Kidney tubule cell (primary cell): Measurements from ENCODE around the gene PCDHA7.
"Not testable (repeated sequence)": the region's sequence is repeated elsewhere in the genome, so short reads cannot be mapped to it uniquely, and the experiment has no call there.

ENCODE experiments used
- DNase-seq: peaks from one replicate; pipeline ENCODE4 v3.0.0-alpha.2; 2018; ENCODE audit warnings: low spot score

PCDHA7 gene, protein sequence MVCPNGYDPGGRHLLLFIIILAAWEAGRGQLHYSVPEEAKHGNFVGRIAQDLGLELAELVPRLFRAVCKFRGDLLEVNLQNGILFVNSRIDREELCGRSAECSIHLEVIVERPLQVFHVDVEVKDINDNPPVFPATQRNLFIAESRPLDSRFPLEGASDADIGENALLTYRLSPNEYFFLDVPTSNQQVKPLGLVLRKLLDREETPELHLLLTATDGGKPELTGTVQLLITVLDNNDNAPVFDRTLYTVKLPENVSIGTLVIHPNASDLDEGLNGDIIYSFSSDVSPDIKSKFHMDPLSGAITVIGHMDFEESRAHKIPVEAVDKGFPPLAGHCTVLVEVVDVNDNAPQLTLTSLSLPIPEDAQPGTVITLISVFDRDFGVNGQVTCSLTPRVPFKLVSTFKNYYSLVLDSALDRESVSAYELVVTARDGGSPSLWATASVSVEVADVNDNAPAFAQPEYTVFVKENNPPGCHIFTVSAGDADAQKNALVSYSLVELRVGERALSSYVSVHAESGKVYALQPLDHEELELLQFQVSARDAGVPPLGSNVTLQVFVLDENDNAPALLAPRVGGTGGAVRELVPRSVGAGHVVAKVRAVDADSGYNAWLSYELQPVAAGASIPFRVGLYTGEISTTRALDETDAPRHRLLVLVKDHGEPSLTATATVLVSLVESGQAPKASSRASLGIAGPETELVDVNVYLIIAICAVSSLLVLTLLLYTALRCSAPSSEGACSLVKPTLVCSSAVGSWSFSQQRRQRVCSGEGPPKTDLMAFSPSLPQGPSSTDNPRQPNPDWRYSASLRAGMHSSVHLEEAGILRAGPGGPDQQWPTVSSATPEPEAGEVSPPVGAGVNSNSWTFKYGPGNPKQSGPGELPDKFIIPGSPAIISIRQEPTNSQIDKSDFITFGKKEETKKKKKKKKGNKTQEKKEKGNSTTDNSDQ

DNA sequence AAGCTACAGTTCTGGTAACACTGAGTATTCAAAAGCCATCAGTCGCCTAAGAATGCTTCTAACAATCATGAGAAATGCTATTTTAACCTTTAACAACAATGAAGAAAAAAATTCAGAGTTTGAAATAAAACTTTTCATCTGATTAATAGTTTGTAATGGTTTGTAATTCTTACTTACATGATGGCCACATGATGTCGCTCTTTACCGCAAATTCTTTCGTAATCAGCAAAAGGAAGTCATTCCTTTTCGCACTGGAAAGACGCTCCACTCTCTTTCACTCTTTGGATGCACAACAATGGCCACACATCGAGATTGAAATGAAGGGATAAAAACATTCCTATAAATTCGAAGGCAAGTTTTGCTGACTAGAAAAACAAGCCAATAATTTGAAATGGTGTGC, at the start of gene PCDHA7:
Gene PCDHA7, plus strand, starts transcription at position 277 of the 400 bp plus-strand sequence. Its CDS starts 115 bp downstream, at position 392.
- DNase-seq: peak; percentile 28

DNA sequence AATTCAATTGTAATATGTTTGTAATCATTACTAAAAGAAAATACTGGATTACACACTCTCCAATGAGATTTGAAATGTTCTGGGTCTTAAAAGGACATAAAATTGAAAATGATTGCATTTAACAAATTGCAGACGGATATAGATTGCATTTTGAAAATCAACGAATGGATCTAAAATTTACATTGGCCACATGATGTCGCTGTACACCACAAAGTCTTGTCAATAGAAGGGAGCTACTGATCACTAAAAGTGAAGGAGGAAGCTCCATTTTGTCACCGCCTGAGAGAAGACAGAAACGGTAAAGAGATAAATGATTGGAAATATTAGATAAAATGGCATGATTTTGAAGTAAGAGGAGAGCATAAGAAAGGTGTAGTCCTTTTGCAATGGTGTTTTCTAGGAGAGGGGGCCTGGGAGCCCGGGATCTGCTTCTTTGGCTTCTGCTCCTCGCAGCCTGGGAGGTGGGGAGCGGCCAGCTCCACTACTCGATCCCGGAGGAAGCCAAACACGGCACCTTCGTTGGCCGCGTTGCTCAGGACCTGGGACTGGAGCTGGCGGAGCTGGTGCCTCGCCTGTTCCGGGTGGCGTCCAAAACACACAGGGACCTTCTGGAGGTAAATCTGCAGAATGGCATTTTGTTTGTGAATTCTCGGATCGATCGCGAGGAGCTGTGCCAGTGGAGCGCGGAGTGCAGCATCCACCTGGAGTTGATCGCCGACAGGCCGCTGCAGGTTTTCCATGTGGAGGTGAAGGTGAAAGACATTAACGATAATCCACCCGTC, 48.0 kb upstream of the PCDHA7 start, which contains the start of gene PCDHA1:
Gene PCDHA1, plus strand, starts transcription at position 236 of the 782 bp plus-strand sequence.
- DNase-seq: peak; percentile 21

DNA sequence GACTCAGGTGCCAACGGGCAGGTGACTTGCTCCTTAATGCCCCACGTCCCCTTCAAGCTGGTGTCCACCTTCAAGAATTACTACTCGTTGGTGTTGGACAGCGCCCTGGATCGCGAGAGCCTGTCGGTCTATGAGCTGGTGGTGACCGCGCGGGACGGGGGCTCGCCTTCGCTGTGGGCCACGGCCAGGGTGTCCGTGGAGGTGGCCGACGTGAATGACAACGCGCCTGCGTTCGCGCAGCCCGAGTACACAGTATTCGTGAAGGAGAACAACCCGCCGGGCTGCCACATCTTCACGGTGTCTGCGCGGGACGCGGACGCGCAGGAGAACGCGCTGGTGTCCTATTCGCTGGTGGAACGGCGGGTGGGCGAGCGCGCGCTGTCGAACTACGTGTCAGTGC, 46.6 kb upstream of the PCDHA7 start:
- DNase-seq: not testable (repeated sequence)

DNA sequence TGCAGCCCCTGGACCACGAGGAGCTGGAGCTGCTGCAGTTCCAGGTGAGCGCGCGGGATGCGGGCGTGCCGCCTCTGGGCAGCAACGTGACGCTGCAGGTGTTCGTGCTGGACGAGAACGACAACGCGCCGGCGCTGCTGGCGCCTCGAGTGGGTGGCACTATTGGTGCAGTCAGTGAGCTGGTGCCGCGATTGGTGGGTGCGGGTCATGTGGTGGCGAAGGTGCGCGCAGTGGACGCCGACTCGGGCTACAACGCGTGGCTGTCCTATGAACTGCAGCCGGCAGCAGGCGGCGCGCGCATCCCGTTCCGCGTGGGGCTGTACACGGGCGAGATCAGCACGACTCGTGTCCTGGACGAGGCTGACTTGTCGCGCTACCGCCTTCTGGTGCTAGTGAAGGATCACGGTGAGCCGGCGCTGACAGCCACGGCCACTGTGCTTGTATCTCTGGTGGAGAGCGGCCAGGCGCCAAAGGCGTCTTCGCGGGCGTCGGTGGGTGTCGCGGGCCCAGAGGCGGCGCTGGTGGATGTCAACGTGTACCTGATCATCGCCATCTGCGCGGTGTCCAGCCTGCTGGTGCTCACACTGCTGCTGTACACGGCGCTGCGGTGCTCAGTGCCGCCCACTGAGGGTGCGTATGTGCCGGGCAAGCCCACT, 46.1 kb upstream of the PCDHA7 start:
- not testable (repeated sequence) for DNase-seq

DNA sequence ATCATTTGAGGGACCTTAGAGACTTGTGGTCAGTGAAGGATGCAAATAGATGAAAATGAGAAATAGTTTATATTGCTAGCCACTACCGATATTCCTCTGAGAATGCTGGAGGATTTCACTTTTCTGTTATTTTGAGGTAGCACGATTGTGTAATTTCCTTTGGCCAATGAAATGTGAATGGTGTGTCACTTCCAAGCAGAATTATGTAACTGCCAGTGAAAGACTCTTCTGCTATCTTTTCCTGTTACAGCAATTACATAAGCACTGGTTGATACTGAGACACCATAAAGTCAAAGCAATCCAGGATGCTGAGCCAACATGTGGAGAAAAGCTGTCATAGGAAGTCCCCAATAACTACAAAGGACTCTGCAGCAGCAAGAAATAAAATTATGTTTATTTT, 43.0 kb upstream of the PCDHA7 start:
- no peak for DNase-seq

DNA sequence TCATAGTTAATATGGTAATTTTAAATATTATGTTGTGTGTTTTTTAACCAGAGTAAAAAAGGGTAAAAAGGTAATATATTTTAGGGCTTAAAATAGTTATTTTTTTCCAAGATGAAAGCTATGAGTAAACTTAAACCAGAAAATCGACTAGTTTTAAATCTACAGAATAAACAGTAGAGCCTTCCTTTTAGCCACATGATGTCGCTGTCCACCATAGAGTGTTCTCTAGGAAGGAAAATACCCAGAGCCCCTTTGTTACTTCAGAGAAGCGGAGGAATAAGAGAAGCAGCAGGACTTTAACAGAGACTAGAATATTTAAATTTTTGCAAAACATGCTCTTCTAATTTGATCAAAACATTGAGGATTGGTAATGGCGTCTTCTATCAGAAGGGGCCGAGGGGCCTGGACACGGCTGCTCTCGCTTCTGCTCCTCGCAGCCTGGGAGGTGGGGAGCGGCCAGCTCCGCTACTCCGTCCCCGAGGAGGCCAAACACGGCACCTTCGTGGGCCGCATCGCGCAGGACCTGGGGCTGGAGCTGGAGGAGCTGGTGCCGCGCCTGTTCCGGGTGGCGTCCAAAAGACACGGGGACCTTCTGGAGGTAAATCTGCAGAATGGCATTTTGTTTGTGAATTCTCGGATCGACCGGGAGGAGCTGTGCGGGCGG, 39.3 kb upstream of the PCDHA7 start, which contains the start of gene PCDHA2:
Gene PCDHA2, plus strand, starts transcription at position 258 of the 664 bp plus-strand sequence.
- DNase-seq: peak; percentile 18

DNA sequence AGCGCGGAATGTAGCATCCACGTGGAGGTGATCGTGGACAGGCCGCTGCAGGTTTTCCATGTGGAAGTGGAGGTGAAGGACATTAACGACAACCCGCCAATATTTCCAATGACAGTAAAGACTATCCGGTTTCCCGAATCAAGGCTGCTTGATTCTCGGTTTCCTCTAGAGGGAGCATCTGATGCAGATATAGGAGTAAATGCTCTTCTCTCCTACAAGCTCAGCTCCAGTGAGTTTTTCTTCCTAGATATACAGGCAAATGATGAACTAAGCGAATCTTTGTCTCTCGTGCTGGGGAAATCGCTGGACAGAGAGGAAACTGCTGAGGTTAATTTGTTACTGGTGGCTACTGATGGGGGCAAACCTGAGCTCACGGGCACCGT, 38.8 kb upstream of the PCDHA7 start:
- DNase-seq: peak; percentile 27

DNA sequence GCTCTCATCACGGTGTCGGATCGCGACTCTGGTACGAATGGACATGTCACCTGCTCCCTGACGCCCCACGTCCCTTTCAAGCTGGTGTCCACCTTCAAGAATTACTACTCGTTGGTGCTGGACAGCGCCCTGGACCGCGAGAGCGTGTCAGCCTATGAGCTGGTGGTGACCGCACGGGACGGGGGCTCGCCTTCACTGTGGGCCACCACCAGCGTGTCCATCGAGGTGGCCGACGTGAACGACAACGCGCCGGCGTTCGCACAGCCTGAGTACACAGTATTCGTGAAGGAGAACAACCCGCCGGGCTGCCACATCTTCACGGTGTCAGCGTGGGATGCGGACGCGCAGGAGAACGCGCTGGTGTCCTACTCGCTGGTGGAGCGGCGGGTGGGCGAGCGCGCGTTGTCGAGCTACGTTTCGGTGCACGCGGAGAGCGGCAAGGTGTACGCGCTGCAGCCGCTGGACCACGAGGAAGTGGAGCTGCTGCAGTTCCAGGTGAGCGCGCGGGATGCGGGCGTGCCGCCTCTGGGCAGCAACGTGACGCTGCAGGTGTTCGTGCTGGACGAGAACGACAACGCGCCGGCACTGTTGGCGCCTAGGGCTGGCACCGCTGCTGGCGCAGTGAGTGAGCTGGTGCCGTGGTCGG, 37.9 kb upstream of the PCDHA7 start:
- DNase-seq: not testable (repeated sequence)

DNA sequence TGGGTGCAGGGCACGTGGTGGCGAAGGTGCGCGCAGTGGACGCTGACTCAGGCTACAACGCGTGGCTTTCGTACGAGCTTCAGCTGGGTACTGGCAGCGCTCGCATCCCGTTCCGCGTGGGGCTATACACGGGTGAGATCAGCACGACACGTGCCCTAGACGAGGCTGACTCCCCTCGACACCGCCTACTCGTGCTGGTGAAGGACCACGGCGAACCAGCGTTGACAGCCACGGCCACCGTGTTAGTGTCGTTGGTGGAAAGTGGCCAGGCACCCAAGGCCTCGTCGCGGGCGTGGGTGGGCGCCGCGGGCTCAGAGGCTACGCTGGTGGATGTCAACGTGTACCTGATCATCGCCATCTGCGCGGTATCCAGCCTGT, 37.4 kb upstream of the PCDHA7 start:
- DNase-seq: no peak

DNA sequence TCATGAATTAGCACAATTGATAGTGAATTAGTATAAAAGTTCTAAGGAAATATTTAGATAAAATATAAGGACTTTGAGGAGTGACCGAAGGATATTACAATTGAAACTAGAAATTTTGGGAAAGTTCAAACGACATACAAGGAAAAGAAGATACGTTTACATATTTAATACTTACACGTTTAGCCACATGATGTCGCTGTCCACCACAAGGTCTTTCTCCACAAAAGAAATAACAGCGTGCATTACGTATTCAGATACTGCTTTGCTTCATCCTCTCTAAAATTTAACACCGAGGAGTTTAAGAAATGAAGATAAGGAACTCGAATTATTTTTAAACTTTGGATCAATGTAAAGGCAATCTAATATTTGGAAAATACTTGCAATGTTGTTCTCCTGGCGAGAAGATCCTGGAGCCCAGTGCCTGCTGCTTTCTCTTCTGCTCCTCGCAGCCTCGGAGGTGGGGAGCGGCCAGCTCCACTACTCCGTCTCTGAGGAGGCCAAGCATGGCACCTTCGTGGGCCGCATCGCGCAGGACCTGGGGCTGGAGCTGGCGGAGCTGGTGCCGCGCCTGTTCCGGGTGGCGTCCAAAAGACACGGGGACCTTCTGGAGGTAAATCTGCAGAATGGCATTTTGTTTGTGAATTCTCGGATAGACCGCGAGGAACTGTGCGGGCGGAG, 33.1 kb upstream of the PCDHA7 start, which contains the start of gene PCDHA3:
Gene PCDHA3, plus strand, starts transcription at position 242 of the 678 bp plus-strand sequence.
- peak; percentile 41 for DNase-seq

DNA sequence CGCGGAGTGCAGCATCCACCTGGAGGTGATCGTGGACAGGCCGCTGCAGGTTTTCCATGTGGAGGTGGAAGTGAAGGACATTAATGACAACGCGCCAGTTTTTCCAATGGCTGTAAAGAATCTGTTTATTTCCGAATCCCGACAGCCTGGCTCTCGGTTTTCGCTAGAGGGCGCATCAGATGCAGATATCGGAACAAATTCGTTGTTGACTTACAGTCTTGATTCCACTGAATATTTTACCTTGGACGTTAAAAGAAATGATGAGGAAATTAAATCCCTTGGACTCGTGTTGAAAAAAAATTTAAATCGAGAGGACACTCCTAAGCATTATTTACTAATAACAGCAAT, 32.6 kb upstream of the PCDHA7 start:
- DNase-seq: peak; percentile 12

DNA sequence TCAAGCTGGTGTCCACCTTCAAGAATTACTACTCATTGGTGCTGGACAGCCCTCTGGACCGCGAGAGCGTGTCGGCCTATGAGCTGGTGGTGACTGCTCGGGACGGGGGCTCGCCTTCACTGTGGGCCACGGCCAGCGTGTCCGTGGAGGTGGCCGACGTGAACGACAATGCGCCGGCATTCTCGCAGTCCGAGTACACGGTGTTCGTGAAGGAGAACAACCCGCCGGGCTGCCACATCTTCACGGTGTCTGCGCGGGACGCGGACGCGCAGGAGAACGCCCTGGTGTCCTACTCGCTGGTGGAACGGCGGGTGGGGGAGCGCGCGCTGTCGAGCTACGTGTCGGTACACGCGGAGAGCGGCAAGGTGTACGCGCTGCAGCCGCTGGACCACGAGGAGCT, 31.7 kb upstream of the PCDHA7 start:
- DNase-seq: not testable (repeated sequence)

DNA sequence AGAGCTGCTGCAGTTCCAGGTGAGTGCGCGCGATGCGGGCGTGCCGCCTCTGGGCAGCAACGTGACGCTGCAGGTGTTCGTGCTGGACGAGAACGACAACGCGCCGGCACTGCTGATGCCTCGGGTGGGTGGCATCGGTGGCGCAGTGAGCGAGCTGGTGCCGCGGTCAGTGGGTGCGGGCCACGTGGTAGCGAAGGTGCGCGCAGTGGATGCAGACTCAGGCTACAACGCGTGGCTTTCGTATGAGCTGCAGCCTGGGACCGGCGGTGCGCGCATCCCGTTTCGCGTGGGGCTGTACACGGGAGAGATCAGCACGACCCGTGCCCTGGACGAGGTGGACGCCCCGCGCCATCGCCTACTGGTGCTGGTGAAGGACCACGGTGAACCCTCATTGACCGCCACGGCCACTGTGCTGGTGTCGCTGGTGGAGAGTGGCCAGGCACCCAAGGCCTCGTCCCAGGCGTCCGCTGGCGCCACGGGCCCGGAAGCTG, 31.2 kb upstream of the PCDHA7 start:
- no peak for DNase-seq

DNA sequence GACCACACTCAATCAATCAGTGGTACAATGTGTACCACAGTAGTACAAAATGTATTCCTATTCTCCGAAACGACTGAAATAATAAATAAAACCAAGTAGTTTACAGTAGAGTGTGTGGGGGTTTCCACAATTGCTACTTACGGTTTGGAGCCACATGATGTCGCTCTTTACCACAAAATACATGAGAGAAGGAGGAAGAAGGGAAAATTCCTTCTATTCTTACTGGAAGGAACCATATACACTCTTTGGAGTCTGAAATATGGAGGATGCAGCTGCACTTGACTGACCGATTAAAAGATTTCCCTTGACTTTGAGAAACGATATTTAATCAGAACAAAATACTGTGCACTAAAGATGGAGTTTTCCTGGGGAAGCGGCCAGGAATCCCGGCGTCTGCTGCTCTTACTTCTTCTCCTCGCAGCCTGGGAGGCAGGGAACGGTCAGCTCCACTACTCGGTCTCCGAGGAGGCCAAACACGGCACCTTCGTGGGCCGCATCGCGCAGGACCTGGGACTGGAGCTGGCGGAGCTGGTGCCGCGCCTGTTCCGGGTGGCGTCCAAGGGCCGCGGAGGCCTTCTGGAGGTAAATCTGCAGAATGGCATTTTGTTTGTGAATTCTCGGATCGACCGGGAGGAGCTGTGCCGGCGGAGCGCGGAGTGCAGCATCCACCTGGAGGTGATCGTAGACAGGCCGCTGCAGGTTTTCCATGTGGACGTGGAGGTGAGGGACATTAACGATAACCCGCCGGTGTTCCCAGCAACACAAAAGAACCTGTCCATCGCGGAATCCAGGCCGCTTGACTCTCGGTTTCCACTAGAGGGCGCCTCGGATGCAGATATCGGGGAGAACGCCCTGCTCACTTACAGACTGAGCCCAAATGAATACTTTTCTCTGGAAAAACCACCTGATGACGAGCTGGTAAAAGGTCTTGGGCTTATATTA, 27.0 kb upstream of the PCDHA7 start, which contains the start of gene PCDHA4:
Gene PCDHA4, plus strand, starts transcription at position 235 of the 942 bp plus-strand sequence.
- DNase-seq: peak; percentile 53

DNA sequence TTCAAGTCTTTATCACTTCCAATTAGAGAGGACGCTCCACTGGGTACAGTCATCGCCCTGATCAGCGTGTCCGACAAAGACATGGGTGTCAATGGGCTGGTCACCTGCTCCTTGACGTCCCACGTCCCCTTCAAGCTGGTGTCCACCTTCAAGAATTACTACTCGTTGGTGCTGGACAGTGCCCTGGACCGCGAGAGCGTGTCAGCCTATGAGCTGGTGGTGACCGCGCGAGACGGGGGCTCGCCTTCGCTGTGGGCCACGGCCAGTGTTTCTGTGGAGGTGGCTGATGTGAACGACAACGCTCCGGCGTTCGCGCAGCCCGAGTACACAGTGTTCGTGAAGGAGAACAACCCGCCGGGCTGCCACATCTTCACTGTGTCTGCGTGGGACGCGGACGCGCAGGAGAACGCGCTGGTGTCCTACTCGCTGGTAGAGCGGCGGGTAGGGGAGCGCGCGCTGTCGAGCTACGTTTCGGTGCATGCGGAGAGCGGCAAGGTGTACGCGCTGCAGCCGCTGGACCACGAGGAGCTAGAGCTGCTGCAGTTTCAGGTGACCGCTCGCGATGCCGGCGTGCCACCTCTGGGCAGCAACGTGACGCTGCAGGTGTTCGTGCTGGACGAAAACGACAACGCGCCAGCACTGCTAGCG, 25.7 kb upstream of the PCDHA7 start:
- not testable (repeated sequence) for DNase-seq

DNA sequence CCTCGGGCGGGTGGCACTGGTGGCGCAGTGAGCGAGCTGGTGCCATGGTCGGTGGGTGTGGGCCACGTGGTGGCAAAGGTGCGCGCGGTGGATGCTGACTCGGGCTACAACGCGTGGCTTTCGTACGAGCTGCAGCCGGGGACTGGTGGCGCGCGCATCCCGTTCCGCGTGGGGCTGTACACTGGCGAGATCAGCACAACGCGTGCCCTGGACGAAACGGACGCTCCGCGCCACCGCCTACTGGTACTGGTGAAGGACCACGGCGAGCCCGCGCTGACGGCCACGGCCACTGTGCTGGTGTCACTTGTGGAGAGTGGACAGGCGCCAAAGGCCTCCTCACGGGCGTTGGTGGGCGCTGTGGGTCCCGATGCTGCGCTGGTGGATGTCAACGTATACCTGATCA, 25.2 kb upstream of the PCDHA7 start:
- no peak for DNase-seq

DNA sequence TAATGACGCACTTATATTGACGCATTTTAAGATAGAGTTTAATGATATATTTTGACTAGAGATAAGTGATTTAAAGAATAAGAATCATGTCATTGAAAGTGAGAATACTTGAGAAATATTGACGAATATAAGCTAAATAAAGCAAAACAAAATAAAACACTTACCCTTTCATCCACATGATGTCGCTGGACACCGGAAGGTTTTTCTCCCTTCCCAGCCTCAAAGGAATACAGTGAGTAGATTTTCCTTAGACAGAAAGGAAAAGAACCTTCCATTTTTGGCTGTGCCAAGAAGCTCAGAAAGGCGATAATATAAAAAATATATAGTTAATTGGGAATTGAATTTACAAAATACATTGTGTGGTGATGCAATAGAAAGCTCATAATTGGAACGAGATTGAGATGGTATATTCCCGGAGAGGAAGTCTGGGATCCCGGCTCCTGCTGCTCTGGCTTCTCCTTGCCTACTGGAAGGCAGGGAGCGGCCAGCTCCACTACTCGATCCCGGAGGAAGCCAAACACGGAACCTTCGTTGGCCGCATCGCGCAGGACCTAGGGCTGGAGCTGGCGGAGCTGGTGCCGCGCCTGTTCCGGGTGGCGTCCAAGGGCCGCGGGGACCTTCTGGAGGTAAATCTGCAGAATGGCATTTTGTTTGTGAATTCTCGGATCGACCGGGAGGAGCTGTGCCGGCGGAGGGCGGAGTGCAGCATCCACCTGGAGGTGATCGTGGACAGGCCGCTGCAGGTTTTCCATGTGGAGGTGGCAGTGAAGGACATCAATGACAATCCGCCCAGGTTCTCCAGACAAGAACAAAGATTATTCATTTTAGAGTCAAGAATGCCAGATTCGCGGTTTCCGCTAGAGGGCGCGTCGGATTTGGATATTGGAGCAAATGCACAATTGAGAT, 12.4 kb upstream of the PCDHA7 start, which contains the start of gene PCDHA5:
Gene PCDHA5, plus strand, starts transcription at position 239 of the 906 bp plus-strand sequence.
- peak; percentile 45 for DNase-seq
